K562 (cell line): ENCODE results near the gene RNF223. TPM values are rescaled to one million over a fixed set of nuclear protein-coding genes. Genes with fewer than 3 reads are reported as not detected.

Source experiments
- ATAC-seq: fragments of 200-7000 bp; cut with Tn5 transposase; 3 replicates; pipeline ENCODE4 v1.9.1; 2020; ENCODE audit warnings: moderate library complexity
- BruUV-seq: library from RNA; stranded (reverse); fragments of 400-500 nt; replicated peaks from 2 replicates; lab custom pipeline; 2021; lab: Mats Ljungman, UMichigan
- CTCF ChIA-PET: fragments of 300-600 bp; formaldehyde crosslinking; extraction: SDS; loops from one replicate; lab custom pipeline; 2021; ENCODE audit warnings: low intra/inter-chr PET ratio; lab: Yijun Ruan, JAX
- POLR2A ChIA-PET: fragments of 300-600, 350-650 bp; sonication (Branson Sonifier 250); formaldehyde crosslinking; extraction: SDS; loops from one replicate; lab custom pipeline; 2021; ENCODE audit warnings: antibody characterized with exemption, inconsistent platforms; lab: Yijun Ruan, JAX
- DNase-seq, 4 experiments: peaks; one replicate each; pipeline versions ENCODE4 v3.0.0 to v3.0.0-alpha.2; 2011 to 2018; ENCODE audit warnings: low spot score in 3 of 4, mixed read lengths in 3 of 4; ENCODE audit errors: extremely low read depth in 1 of 4
- FAIRE-seq: peaks from 2 replicates; lab custom pipeline; 2011; peaks lifted over from hg19 to GRCh38; lab: Jason Lieb, UNC
- H2AFZ ChIP-seq: 2 replicates; pipeline ENCODE4 v1.6.0; 2011; ENCODE audit warnings: low read depth, low read length, control low read depth, inconsistent platforms
- H3K27ac ChIP-seq: fragments of 200-600 bp; 3 replicates; pipeline ENCODE4 v1.8.0; 2011; ENCODE audit warnings: low read depth, mild to moderate bottlenecking, control low read depth, inconsistent platforms, low read length, moderate library complexity, mixed read lengths; ENCODE audit errors: extremely low read depth
- H3K27me3 ChIP-seq, 2 experiments: fragments of 300-600 bp in 1 of 2; 2 replicates in 1 of 2; 3 replicates in 1 of 2; pipeline versions ENCODE4 v1.6.0 to v1.8.0; 2011; ENCODE audit warnings: inconsistent platforms in 2 of 2, low read length in 2 of 2, mild to moderate bottlenecking in 1 of 2, mixed read lengths in 1 of 2, moderate library complexity in 1 of 2; ENCODE audit not compliant: control insufficient read depth in 2 of 2, insufficient read depth in 2 of 2
- H3K36me3 ChIP-seq: fragments of 300-600 bp; 3 replicates; pipeline ENCODE4 v1.8.0; 2011; ENCODE audit warnings: mild to moderate bottlenecking, low read length, inconsistent platforms; ENCODE audit not compliant: control insufficient read depth, insufficient read depth
- H3K4me1 ChIP-seq, 2 experiments: fragments of 200-600 bp in 1 of 2; replicated peaks in 1 of 2; 2 replicates in 1 of 2; 3 replicates in 1 of 2; pipeline versions ENCODE4 v1.5.1 to v1.8.0; 2011; ENCODE audit warnings: inconsistent platforms in 2 of 2, low read length in 2 of 2, mild to moderate bottlenecking in 1 of 2, mixed read lengths in 1 of 2, moderate library complexity in 1 of 2; ENCODE audit not compliant: control insufficient read depth in 2 of 2, insufficient read depth in 2 of 2
- H3K4me2 ChIP-seq: 2 replicates; pipeline ENCODE4 v1.6.1; 2011; ENCODE audit warnings: low read length, control low read depth, inconsistent platforms, mixed read lengths; ENCODE audit not compliant: insufficient read depth
- H3K4me3 ChIP-seq: fragments of 200-600 bp; sonication (generic), shearing (Covaris generic); 2 replicates; pipeline ENCODE4 v1.5.1; 2016; ENCODE audit warnings: control low read depth, inconsistent platforms
- H3K79me2 ChIP-seq: fragments of 200-600 bp; 3 replicates; pipeline ENCODE4 v1.8.0; 2011; ENCODE audit warnings: low read length, inconsistent platforms; ENCODE audit not compliant: control insufficient read depth, insufficient read depth
- H3K9ac ChIP-seq, 2 experiments: 2 replicates each; pipeline versions ENCODE4 v1.6.0 to v1.6.1; 2011; ENCODE audit warnings: low read depth in 2 of 2, low read length in 2 of 2, control low read depth in 1 of 2, inconsistent platforms in 1 of 2, mild to moderate bottlenecking in 1 of 2, mixed read lengths in 1 of 2; ENCODE audit not compliant: insufficient read depth in 1 of 2
- H3K9me1 ChIP-seq: one replicate; pipeline ENCODE4 v1.6.0; 2011; ENCODE audit warnings: inconsistent platforms, mild to moderate bottlenecking, low read length, moderate library complexity; ENCODE audit not compliant: control insufficient read depth, insufficient read depth
- H3K9me3 ChIP-seq: replicated peaks from 2 replicates; pipeline ENCODE4 v1.5.1; 2011; ENCODE audit warnings: low read depth, low read length, inconsistent platforms; ENCODE audit not compliant: control insufficient read depth, insufficient read depth
- H4K20me1 ChIP-seq: replicated peaks from 2 replicates; pipeline ENCODE4 v1.6.1; 2011; ENCODE audit warnings: low read length, inconsistent platforms, mixed read lengths; ENCODE audit not compliant: control insufficient read depth, insufficient read depth
- ARHGAP35 ChIP-seq: fragments of 450-650 bp; IDR thresholded peaks from 2 replicates; pipeline ENCODE4 v1.6.1; 2018; ENCODE audit not compliant: partially characterized antibody
- CBX1 ChIP-seq: sonication (generic); IDR thresholded peaks from 2 replicates; pipeline ENCODE4 v1.6.1; 2016; ENCODE audit warnings: antibody characterized with exemption, low read depth, mild to moderate bottlenecking
- CREM ChIP-seq: IDR thresholded peaks from 2 replicates; pipeline ENCODE4 v1.6.1; 2014; ENCODE audit warnings: antibody characterized with exemption, low read depth
- FOS ChIP-seq: IDR thresholded peaks from 3 replicates; pipeline ENCODE4 v1.6.1; 2011; ENCODE audit not compliant: insufficient read length; ENCODE audit errors: extremely low read depth
- FOXA3 ChIP-seq, 2 experiments: fragments of 450-650 bp in 1 of 2; sonication (generic) in 1 of 2; formaldehyde crosslinking; IDR thresholded peaks in 1 of 2; conservative IDR thresholded peaks in 1 of 2; 2 replicates each; pipeline versions ENCODE4 v1.4.0 to v1.8.0; 2020 to 2022; ENCODE audit warnings: mild to moderate bottlenecking in 2 of 2, missing genetic modification reagents in 1 of 2
- JUNB ChIP-seq: fragments of 450-650 bp; formaldehyde crosslinking; conservative IDR thresholded peaks from 2 replicates; pipeline ENCODE4 v1.4.0; 2020; ENCODE audit warnings: mild to moderate bottlenecking
- KAT7 ChIP-seq: sonication (generic); formaldehyde crosslinking; IDR thresholded peaks from 2 replicates; pipeline ENCODE4 v1.8.0; 2022; ENCODE audit warnings: missing genetic modification reagents, mild to moderate bottlenecking, borderline replicate concordance
- KDM1A ChIP-seq, 2 experiments: fragments of 450-650 bp; IDR thresholded peaks; 2 replicates each; pipeline ENCODE4 v1.6.1; 2016; ENCODE audit warnings: mild to moderate bottlenecking in 2 of 2
- NCOA6 ChIP-seq: fragments of 450-650 bp; IDR thresholded peaks from 2 replicates; pipeline ENCODE4 v1.6.1; 2017; ENCODE audit warnings: mild to moderate bottlenecking
- NFIC ChIP-seq: fragments of 450-650 bp; IDR thresholded peaks from 2 replicates; pipeline ENCODE4 v1.6.1; 2017; ENCODE audit warnings: mild to moderate bottlenecking, inconsistent platforms
- POLR2AphosphoS2 ChIP-seq: IDR thresholded peaks from 2 replicates; pipeline ENCODE4 v1.6.1; 2012; ENCODE audit warnings: low read length, improper control_type of control experiment
- POLR2AphosphoS5 ChIP-seq: IDR thresholded peaks from 2 replicates; pipeline ENCODE4 v1.6.1; 2011; ENCODE audit warnings: mild to moderate bottlenecking, low read depth, low read length, moderate library complexity; ENCODE audit not compliant: control insufficient read depth, insufficient read depth
- TGIF2 ChIP-seq: sonication (generic); formaldehyde crosslinking; IDR thresholded peaks from 2 replicates; pipeline ENCODE4 v1.8.1; 2022; ENCODE audit warnings: mild to moderate bottlenecking, missing genetic modification reagents, moderate library complexity
- XRCC3 ChIP-seq: fragments of 450-650 bp; IDR thresholded peaks from 2 replicates; pipeline ENCODE4 v1.6.1; 2017; ENCODE audit warnings: mild to moderate bottlenecking, moderate library complexity
- ZC3H8 ChIP-seq: fragments of 450-650 bp; IDR thresholded peaks from 2 replicates; pipeline ENCODE4 v1.6.1; 2017
- ZNF263 ChIP-seq: sonication (generic); formaldehyde crosslinking; IDR thresholded peaks from 2 replicates; pipeline ENCODE4 v1.8.0; 2022; ENCODE audit warnings: mild to moderate bottlenecking, missing genetic modification reagents, borderline replicate concordance
- ZNF696 ChIP-seq: fragments of 250-450 bp; sonication (Bioruptor Pico); conservative IDR thresholded peaks from 2 replicates; pipeline ENCODE4 v1.4.0; 2020; ENCODE audit warnings: mild to moderate bottlenecking, moderate library complexity
- ZNF699 ChIP-seq: fragments of 250-450 bp; sonication (Bioruptor Pico); IDR thresholded peaks from 2 replicates; pipeline ENCODE4 v1.8.0; 2021; ENCODE audit warnings: mild to moderate bottlenecking, moderate library complexity; ENCODE audit not compliant: insufficient replicate concordance
- WGBS: fragments of 100-300 bp; shearing (Covaris generic); methylation state at CpG from one replicate; pipeline ENCODE4 v1.1.6; 2016; ENCODE audit warnings: low coverage, mixed read lengths; ENCODE audit not compliant: insufficient coverage; ENCODE audit errors: missing lambda C conversion rate; 5-methylcytosine and 5-hydroxymethylcytosine counted together
- in situ Hi-C: fragments of 300-500 bp; cut with MboI; formaldehyde crosslinking; loops from 4 replicates; pipeline ENCODE4 v1.15.0; 2018; ENCODE audit warnings: inconsistent platforms, mixed read lengths
- intact Hi-C: fragments of 100-400 bp; cut with micrococcal nuclease; formaldehyde crosslinking; loops from 2 replicates; pipeline ENCODE4 v1.14.2; 2022
- polyA plus RNA-seq, 8 experiments: library from polyadenylated mRNA; depleted of rRNA in 4 of 8; stranded (reverse) in 5 of 8; unstranded in 3 of 8; fragments of >200 nt; fragmentation: Nextera tagmentation in 2 of 8; fragmentation: Illumina TruSeq in 1 of 8; extraction: Ambion mirVana in 2 of 8; extraction: Trizol in 1 of 8; gene quantifications; 2 replicates each; pipeline versions ENCODE4 v1.2.1 to v1.2.3, GENCODE V29; 2011 to 2014; ENCODE audit warnings: inconsistent platforms in 1 of 8, missing spikeins in 1 of 8
- total RNA-seq, 7 experiments: library from RNA; depleted of rRNA in 6 of 7; stranded (reverse); fragments of >200 nt in 6 of 7; fragmentation: Illumina TruSeq in 2 of 7; extraction: Trizol in 2 of 7; gene quantifications; 2 replicates each; pipeline versions ENCODE4 v1.2.1 to v1.2.3, GENCODE V29; 2011 to 2021; ENCODE audit warnings: low replicate concordance in 1 of 7
- TF ChIP-seq, protein P1 (sequence below): fragments of 250-450 bp; sonication (Bioruptor Pico); IDR thresholded peaks from 2 replicates; pipeline ENCODE4 v1.8.0; 2021; ENCODE audit warnings: mild to moderate bottlenecking, moderate library complexity
- TF ChIP-seq, protein P2 (sequence below): fragments of 450-650 bp; IDR thresholded peaks from 2 replicates; pipeline ENCODE4 v1.6.1; 2016
- TF ChIP-seq, protein P3 (sequence below): fragments of 450-650 bp; IDR thresholded peaks from 2 replicates; pipeline ENCODE4 v1.6.1; 2016; ENCODE audit warnings: low read depth, mild to moderate bottlenecking, moderate library complexity

RNF223 gene
- total and polyA plus RNA-seq, 9 of the 15 experiments (the other 6 are each of a cell fraction or from before 2014, with no cell fraction given): 0.04 to 0.32 TPM; not detected in 7

DNA sequence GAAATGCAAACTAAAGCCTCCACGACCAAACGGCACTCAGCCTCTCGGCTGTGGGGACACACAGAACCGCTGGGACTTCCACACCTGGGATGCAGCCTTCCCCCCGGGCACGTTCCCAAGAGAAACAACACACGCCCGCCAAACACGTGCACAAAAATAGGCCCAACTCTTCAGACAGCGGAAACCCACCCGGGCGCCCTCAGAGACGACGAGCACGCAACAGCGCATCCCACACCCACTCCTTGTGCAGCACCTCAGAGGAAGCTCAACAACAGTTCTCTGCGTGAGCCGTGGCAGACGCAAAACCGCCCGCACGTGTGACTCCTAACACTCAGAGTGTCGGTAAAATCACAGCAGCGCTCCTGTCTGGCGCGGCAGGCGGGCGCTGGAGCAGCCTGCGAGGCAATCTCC, 36.5 kb upstream of the RNF223 start:
- H3K27ac ChIP-seq: peak overlapping the region; percentile 71
- TF ChIP-seq, protein P1, sequence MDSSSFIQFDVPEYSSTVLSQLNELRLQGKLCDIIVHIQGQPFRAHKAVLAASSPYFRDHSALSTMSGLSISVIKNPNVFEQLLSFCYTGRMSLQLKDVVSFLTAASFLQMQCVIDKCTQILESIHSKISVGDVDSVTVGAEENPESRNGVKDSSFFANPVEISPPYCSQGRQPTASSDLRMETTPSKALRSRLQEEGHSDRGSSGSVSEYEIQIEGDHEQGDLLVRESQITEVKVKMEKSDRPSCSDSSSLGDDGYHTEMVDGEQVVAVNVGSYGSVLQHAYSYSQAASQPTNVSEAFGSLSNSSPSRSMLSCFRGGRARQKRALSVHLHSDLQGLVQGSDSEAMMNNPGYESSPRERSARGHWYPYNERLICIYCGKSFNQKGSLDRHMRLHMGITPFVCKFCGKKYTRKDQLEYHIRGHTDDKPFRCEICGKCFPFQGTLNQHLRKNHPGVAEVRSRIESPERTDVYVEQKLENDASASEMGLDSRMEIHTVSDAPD (CRISPR knock-in tag): no peak
- TF ChIP-seq FOS (no peak), CBX1 (0 out of 2 replicates have a peak, but pooled peaks have one; percentile 13), POLR2AphosphoS5 (no peak), KDM1A (IDR thresholded peaks at IDR 0.05) (no peak), ZC3H8 (no peak), TGIF2 (CRISPR knock-in tag) (no peak), NCOA6 (no peak), CREM (no peak), ZNF699 (no peak), ARHGAP35 (no peak), KAT7 (CRISPR knock-in tag) (no peak), JUNB (0 out of 2 replicates have a peak, but pooled peaks have one; percentile 9), NFIC (0 out of 2 replicates have a peak, but pooled peaks have one; percentile 4), ZNF263 (CRISPR knock-in tag) (no peak), POLR2AphosphoS2 (no peak), ZNF696 (CRISPR knock-in tag) (no peak), XRCC3 (no peak), FOXA3 (CRISPR knock-in tag; conservative IDR thresholded peaks at IDR 0.05 in 1 of 2, IDR thresholded peaks at IDR 0.05 in 1 of 2) (no peak)
- TF ChIP-seq, protein P2, sequence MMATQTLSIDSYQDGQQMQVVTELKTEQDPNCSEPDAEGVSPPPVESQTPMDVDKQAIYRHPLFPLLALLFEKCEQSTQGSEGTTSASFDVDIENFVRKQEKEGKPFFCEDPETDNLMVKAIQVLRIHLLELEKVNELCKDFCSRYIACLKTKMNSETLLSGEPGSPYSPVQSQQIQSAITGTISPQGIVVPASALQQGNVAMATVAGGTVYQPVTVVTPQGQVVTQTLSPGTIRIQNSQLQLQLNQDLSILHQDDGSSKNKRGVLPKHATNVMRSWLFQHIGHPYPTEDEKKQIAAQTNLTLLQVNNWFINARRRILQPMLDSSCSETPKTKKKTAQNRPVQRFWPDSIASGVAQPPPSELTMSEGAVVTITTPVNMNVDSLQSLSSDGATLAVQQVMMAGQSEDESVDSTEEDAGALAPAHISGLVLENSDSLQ: no peak
- TF ChIP-seq, protein P3, sequence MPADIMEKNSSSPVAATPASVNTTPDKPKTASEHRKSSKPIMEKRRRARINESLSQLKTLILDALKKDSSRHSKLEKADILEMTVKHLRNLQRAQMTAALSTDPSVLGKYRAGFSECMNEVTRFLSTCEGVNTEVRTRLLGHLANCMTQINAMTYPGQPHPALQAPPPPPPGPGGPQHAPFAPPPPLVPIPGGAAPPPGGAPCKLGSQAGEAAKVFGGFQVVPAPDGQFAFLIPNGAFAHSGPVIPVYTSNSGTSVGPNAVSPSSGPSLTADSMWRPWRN: no peak

More for the DNA sequence above, 36.5 kb upstream of the RNF223 start:
- Histone ChIP-seq H3K4me3 (no peak overlapping the region), H4K20me1 (no peaks in the 10 kb centered on the region), H3K4me1 (peaks cover 14 to 37% of the 10 kb centered on the region in 2 experiments; a peak in 4 of 5 replicates), H3K9me3 (peaks cover 34% of the 10 kb centered on the region), H3K36me3 (peaks cover 28% of the 10 kb centered on the region), H3K9me1 (no peaks in the 10 kb centered on the region), H3K27me3 (no peaks in the 10 kb centered on the region), H3K79me2 (peaks cover 83% of the 10 kb centered on the region), H2AFZ (no peak overlapping the region), H3K4me2 (peak overlapping the region; percentile 67), H3K9ac (peak overlapping the region; percentile 71 to 72)
- POLR2A ChIA-PET: interaction anchor here (0.6 to 1.2 kb wide), 2 partner anchors 163 to 278 kb away, joined by 3 to 4 read pairs; partner anchors contain the start of gene UBE2J2
- no peak for FAIRE-seq
- intact Hi-C loops (no loop called here), in situ Hi-C loops (no loop called here)
- no peak for DNase-seq
- ATAC-seq: peak; percentile 10; the same call in 1 of the 3 replicates
- WGBS: 90% methylated on average over 28 of the region's 29 CpGs
- no TSS peak for BruUV-seq
- CTCF ChIA-PET: no interaction called here
